ENCODE results near the gene SERGEF. TPM values are rescaled to one million over a fixed set of nuclear protein-coding genes. Genes with fewer than 3 reads are reported as not detected.

The SERGEF gene
- total and polyA plus RNA-seq, 2 of the 4 experiments (the other 2 are of a cell fraction), result 12.2 to 18.1 TPM

- Histone ChIP-seq H2AK9ac (replicated peaks; ENCODE audit: low read depth, low read length, poor library complexity) (no peak overlapping the region), H3K36me3 (ENCODE audit: control insufficient read depth, insufficient read depth, low read length) (no peaks in the 10 kb centered on the region), H3K27ac (ENCODE audit: insufficient read depth, low read length) (no peak overlapping the region), H2BK5ac (ENCODE audit: low read depth, low read length, poor library complexity, severe bottlenecking) (no peak overlapping the region), H3K79me1 (ENCODE audit: low read depth in 1 of 2, low read length in 2 of 2) (no peaks in the 10 kb centered on the region), H3K4me2 (ENCODE audit: low read depth, low read length) (no peak overlapping the region), H3K18ac (ENCODE audit: low read depth, low read length) (no peak overlapping the region), H3K9me3 (ENCODE audit: control insufficient read depth, insufficient read depth, low read length) (no peaks in the 10 kb centered on the region), H3K56ac (ENCODE audit: extremely low read depth, insufficient read depth, low read length) (no peak overlapping the region), H3K9ac (ENCODE audit: low read depth, low read length) (no peak overlapping the region), H3K9me1 (ENCODE audit: insufficient read depth, low read length) (no peaks in the 10 kb centered on the region), H3K14ac (replicated peaks; ENCODE audit: low read depth, low read length) (no peak overlapping the region), H2BK15ac (ENCODE audit: low read depth, low read length) (no peak overlapping the region), H3K4ac (ENCODE audit: low read depth, low read length) (no peak overlapping the region), H4K91ac (ENCODE audit: insufficient read depth, low read depth, low read length) (no peak overlapping the region), H4K5ac (ENCODE audit: low read depth, low read length) (no peak overlapping the region), H3K23ac (ENCODE audit: low read depth, low read length) (no peak overlapping the region), H2BK20ac (ENCODE audit: low read depth, low read length) (no peak overlapping the region), H4K20me1 (ENCODE audit: insufficient read depth, low read length) (no peaks in the 10 kb centered on the region), H3K27me3 (ENCODE audit: control insufficient read depth, insufficient read depth, low read length) (no peaks in the 10 kb centered on the region), H2BK120ac (ENCODE audit: low read depth, low read length) (no peak overlapping the region), H2AFZ (replicated peaks; ENCODE audit: low read length, poor library complexity) (no peak overlapping the region), H2AK5ac (ENCODE audit: low read depth, low read length) (no peak overlapping the region), H3K4me3 (ENCODE audit: insufficient read depth, low read depth, low read length) (no peak overlapping the region), H3K4me1 (ENCODE audit: control insufficient read depth, insufficient read depth, low read length) (no peaks in the 10 kb centered on the region), H4K8ac (ENCODE audit: low read depth in 2 of 2, low read length in 2 of 2) (no peak overlapping the region)
- in situ Hi-C loops (cut with MboI; ENCODE audit: low sequenced_read_pairs) (no loop called here), intact Hi-C loops (cut with micrococcal nuclease) (no loop called here), dilution Hi-C loops (cut with HindIII; ENCODE audit: low sequenced_read_pairs, unreplicated experiment) (no loop called here)
- no peak for ATAC-seq (ENCODE audit: low read depth)
- TF ChIP-seq CEBPB (IDR thresholded peaks at IDR 0.05; ENCODE audit: low read depth, low read length) (no peak), CHD1 (IDR thresholded peaks at IDR 0.05; ENCODE audit: low read depth, low read length) (no peak), MAFK (IDR thresholded peaks at IDR 0.05; ENCODE audit: low read depth, low read length) (no peak), BHLHE40 (IDR thresholded peaks at IDR 0.05; ENCODE audit: low read depth, low read length) (no peak), RAD21 (IDR thresholded peaks at IDR 0.05; ENCODE audit: low read length) (no peak), NFE2L2 (IDR thresholded peaks at IDR 0.05; ENCODE audit: low read depth, low read length) (no peak), CTCF (conservative IDR thresholded peaks at IDR 0.05; ENCODE audit: low read depth, low read length) (no peak), MXI1 (IDR thresholded peaks at IDR 0.05; ENCODE audit: borderline replicate concordance, low read depth, low read length) (no peak), FOS (IDR thresholded peaks at IDR 0.05; ENCODE audit: low read depth, low read length) (no peak), RCOR1 (IDR thresholded peaks at IDR 0.05; ENCODE audit: insufficient replicate concordance, low read length) (no peak), MAZ (IDR thresholded peaks at IDR 0.05; ENCODE audit: borderline replicate concordance, low read depth, low read length) (no peak), SMC3 (IDR thresholded peaks at IDR 0.05; ENCODE audit: low read depth, low read length) (no peak), RFX5 (IDR thresholded peaks at IDR 0.05; ENCODE audit: low read depth, low read length) (no peak)
- TF ChIP-seq, protein P1, sequence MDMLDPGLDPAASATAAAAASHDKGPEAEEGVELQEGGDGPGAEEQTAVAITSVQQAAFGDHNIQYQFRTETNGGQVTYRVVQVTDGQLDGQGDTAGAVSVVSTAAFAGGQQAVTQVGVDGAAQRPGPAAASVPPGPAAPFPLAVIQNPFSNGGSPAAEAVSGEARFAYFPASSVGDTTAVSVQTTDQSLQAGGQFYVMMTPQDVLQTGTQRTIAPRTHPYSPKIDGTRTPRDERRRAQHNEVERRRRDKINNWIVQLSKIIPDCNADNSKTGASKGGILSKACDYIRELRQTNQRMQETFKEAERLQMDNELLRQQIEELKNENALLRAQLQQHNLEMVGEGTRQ (IDR thresholded peaks at IDR 0.05; ENCODE audit: low read depth, low read length), result no peak
- TF ChIP-seq, protein P2, sequence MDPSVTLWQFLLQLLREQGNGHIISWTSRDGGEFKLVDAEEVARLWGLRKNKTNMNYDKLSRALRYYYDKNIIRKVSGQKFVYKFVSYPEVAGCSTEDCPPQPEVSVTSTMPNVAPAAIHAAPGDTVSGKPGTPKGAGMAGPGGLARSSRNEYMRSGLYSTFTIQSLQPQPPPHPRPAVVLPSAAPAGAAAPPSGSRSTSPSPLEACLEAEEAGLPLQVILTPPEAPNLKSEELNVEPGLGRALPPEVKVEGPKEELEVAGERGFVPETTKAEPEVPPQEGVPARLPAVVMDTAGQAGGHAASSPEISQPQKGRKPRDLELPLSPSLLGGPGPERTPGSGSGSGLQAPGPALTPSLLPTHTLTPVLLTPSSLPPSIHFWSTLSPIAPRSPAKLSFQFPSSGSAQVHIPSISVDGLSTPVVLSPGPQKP (IDR thresholded peaks at IDR 0.05; ENCODE audit: borderline replicate concordance, low read depth, low read length), result no peak
- WGBS, 2 experiments (ENCODE audit: extremely low coverage in 2 of 2, insufficient read length in 1 of 2), result no CpG with 5 or more reads among the region's 2 CpGs
- ChIA-PET CTCF (no interaction called here), POLR2A (ENCODE audit: unreplicated experiment) (no interaction called here)
- BruUV-seq (replicated peaks), result no TSS peak
- no peak for DNase-seq
Measured at GRCh38 chr11:18061351-18061750, 48.5 kb upstream of the SERGEF start.

All from IMR-90 (cell line).